ENCODE data around the gene ZNF280C.
"Not testable (repeated sequence)": the region's sequence is repeated elsewhere in the genome, so short reads cannot be mapped to it uniquely, and the experiment has no call there.

ZNF280C gene, protein sequence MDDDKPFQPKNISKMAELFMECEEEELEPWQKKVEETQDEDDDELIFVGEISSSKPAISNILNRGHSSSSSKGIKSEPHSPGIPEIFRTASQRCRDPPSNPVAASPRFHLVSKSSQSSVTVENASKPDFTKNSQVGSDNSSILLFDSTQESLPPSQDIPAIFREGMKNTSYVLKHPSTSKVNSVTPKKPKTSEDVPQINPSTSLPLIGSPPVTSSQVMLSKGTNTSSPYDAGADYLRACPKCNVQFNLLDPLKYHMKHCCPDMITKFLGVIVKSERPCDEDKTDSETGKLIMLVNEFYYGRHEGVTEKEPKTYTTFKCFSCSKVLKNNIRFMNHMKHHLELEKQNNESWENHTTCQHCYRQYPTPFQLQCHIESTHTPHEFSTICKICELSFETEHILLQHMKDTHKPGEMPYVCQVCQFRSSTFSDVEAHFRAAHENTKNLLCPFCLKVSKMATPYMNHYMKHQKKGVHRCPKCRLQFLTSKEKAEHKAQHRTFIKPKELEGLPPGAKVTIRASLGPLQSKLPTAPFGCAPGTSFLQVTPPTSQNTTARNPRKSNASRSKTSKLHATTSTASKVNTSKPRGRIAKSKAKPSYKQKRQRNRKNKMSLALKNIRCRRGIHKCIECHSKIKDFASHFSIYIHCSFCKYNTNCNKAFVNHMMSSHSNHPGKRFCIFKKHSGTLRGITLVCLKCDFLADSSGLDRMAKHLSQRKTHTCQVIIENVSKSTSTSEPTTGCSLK

DNA sequence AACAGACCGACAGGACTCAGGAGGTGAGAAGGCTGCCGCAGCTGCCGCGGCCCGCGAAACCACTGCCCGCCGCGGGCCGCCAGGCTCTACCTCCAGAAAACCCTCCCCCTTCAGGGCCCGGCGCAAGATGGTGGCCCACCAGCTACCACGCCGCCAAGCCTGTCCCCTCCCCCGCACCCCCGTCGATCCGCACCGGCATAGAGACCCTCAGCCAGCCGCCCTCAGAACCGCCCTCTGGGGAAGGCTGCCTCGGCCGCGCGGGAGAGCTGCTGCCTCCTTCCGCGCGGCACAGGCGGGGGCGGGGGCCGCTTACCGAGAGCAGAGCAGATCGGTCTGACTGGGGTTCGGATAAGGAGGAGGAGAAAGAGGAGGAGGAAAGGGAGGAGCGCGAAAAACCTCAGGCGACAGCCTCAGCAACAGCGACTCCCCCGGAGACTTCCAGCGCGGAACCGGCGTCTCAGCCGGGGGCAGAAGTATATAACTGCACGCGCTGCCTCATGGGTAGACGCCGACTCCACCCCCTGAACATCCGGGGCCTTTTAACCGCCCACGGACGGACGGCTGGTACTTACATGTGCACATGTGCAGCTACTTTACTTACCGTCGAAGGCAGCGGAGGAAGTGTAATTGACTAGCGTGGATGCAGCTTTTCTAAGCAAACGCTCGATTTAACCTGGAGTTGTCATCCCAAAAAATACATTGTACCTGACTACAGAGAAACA, at the start of gene ZNF280C:
ZNF280C (minus strand) TSS at position 451 of the 722 bp plus-strand sequence. CDS start 8,450 bp downstream, outside the sequence.
- peak; percentile 96 for DNase-seq

DNA sequence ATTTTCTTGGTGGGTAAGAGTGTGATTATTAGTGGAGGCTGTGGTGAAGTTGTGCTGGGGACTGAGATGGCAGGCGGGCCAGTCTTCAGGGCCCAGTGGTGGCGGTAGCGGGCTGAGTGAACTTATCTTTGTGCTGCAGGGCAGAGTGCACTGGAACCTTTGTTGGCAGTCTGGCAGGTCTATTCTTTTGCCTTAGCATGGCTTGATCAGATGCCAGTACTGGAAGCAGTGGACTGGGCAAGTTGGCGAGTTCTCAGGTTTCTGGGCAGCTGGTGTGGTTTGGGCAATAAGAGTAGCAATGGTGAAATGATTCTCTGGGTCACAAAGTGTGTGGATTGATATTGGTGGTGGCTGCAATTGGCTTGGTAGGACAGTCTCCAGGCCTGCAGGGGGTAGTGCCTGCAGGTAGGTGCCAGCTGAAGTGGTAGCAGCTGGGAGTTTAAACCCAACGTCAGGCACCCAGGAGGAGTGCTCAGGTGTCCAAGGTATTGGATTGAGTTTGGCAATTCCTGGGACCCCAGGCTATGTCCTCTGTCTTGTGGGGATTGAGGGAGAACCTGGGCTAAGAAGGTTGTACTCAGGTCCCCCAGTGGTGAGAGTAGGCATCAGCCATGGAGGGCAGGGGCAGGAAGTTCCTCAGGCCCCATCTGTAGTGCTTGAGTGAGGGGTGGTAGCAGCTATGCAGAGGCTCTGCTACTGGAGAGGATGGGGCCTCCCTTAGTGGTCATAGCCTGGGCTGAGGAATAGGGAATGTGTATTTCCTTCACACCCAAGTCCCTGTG, 36.1 kb upstream of the ZNF280C start:
- DNase-seq, result no peak

DNA sequence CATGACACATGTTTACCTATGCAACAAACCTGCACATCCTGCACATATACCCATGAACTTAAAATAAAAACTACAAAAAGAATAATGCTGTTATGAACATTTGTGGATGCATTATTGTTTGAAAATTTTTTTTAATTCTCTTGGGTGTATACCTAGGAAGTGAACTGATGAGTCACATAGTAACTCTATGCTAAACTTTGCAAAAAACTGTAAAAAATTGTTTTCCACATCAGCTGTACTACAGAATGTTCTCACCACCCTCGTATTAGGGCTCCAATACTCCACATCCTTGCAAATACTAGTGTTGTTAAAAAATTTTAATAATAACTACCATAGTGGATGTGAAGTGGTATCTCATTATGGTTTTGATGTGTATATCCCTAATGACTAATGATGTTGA, 33.3 kb upstream of the ZNF280C start:
- no peak for DNase-seq

DNA sequence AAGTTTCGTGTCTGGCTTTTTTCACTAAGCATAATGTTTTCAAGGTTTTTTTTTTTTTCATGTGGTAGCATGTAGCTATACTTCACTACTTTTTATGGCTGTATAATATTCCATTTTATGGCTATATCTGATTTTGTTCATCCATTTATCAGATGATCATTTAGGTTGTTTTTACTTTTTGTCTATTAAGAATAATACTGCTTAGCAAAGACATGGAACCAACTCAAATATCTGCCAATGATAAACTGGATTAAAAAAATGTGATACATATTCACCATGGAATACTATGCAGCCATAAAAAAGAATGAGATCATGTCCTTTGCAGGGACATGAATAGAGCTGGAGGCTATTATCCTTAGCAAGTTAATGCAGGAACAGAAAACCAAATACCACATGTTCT, 32.7 kb upstream of the ZNF280C start:
- no peak for DNase-seq

DNA sequence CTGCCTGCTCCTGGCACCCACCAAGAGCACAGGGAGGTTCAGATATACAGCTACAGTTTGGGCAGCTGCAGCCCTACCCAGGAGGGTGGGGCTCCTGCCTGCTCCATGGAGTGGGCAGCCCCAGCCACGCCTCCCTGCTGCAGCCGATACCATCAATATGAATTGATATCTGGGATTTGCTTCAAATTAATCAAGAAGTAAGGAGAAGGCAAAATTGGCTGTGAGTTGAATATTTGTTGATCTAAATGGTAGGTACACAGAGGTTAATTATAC, 31.2 kb upstream of the ZNF280C start:
- DNase-seq, result no peak

DNA sequence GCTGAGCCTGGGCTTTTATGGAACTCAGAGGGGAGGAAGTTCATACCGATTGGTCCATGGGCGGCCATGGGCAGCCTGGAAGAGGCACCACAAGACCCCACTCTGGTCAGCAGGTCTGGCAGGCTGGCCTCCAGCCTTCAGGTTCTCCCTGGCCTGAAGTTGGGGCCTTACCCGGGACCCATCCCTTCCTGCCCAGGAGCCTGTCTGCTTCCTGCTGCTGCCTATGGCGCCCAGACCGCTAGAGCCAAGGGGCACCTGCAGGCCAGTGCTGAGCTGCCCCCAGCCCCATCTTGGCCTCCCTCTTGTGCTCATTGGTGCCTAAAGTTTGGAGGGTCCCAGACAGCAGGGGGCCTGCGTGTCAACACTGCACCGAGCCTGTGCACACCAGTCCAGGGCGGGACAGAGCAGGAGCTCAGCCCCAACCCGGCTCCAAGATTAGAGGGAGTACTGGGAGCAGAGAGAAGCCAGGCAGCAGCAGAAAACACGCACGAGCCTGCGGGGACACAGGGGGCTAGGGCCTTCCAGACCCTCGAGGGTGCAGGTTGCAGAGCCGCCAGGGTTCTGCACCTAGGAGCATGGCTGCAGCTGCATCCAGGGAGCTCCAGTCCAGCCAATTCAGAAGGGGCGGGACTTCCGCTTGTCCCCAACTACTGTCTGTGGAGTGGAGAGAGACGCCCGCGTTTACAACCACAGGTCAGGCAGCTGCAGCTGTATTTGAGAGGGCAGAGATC, 30.7 kb upstream of the ZNF280C start:
- no peak for DNase-seq

DNA sequence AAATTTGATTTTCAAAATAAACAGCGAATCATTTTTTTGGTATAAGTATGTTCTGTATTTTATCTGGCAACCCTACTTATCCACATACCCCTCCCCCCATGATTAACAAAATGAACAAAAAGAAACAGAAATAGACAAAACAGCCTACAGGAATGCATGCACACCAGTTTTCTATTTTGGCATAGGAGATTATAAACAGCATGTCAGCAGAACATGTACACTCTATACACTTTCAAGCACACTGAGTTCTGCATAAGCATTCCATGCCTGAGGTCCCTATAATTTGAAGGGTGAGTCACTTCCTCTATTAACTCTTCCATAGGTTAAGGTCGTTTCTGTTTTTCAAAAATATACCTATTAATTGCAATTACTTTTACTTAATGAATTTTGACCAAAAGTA, 28.0 kb upstream of the ZNF280C start:
- DNase-seq, result peak; percentile 63

DNA sequence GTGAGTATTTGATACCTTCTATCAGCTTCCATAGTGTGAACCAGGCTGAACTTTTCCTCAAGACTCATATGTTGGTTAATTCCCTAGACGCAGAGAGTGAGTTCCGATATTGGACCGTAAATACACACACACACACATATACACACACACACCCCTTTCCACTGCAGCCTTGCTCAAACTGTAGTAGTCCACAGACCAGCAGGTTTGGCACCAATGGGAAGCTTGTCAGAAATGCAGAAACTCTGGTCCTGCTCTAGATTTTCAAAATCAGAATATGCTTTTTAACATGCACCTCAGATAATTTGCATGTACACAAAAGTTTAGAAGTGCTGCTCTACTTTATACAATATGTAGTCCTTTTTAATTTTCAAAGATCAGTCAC, 27.6 kb upstream of the ZNF280C start:
- no peak for DNase-seq

DNA sequence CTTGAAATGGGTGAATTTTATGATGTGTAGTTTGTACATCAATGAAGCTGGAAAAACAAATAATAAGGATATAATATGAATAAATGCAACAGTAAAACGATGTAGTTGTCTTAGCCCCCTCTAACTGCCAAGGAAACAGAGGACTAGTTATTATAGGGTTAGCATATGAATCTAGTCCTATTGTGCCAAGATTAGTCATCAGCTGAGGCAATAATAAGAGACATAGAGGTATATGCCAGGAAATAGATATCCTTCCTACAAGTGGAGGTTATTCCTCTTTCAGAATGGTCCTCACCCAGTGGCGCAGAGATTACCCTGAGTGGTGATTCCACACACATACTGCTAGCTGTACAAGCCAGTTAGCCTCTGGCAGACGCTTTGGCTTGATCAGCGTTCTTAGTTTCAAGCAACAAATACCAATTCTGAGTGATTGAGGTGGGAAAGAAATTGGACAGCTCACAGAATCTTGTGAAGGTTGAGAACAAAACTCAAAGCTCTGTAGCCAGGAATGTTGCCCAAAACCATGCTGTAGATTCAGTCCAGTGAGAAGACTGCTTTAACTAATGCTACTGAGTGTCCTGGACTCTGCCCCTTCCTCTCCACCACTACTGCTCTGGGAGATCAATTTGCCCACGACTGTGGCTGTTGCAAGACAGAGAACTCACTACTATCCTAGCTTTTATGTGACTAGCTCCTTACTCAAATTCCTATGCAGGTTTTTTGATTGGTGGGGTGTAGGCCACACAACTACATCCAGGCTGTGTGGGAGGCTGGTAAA, 27.0 kb upstream of the ZNF280C start:
- DNase-seq, result peak; percentile 14

DNA sequence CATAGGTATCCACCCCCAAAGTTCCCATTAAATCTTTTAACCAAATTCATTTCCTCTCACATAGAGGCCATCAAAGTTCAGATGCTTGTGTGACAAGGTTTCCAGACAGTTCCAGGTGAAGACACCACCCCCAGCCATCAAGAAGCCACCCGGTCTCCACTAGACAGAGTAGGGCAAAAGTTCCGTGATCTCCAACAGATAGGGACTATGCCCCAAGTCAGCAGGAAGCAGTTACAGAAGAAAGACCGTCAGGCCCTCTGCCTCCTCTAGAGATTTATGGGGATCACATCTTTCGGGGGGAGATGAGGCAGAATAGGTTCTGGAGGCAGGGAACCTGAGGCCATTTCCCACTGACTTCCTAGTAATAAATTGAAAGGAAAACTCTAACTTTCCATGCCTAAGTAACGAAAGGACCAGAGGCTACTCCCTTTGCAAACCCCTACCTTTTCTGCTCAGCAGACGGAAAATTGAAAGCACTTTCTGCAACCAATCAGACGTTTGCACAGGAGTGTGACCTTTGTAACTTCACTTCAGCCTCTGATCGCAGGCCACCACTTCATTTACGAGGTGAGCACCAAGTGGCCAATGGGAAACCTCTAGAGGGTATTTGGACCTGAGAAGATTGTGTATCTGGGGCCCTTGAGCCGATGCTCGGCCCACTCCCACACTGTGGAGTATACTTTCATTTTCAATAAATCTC, 18.5 kb upstream of the ZNF280C start:
- DNase-seq, result no peak

DNA sequence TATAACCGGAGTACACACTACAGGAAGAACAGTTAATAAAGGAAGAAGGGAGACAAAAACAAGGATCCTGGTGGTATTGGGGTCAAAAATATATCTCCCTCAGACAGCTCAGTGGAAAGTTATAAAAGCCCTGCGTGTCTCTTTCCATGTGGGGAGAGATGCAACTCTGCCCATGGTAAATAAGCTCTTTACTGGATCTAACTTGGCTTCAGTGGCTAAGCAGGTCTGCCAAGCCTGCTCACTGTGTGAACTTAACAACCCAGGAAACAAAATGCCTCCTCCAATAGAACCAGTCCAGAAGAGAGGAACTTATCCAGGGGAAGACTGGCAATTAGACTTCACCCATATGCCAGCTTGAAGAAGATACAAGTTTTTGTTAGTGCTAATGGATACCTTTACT, 17.0 kb upstream of the ZNF280C start:
- no peak for DNase-seq

DNA sequence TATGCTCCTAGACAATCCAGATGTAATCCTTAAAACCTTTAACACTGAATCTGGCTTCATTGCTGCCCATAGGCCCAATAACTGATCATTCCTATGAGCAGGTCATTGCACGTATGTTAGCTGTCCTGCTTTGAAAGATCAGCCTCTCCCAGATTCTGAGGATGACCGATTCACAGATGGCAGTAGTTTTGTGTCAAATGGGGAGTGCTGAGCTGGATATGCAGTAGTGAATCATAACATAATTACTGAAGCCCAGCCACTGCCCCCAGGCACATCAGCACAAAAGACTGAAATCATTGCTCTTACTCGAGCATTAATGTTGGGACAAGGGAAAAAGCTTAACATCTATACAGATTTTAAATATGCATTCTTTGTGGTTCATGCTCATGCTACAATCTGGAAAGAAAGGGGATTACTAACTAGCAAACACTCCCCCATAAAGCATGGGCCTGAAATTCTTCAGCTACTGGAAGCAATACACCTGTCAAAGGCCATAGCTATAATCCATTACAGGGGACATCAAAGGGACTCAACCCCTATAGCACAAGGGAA, 16.4 kb upstream of the ZNF280C start:
- DNase-seq, result no peak

DNA sequence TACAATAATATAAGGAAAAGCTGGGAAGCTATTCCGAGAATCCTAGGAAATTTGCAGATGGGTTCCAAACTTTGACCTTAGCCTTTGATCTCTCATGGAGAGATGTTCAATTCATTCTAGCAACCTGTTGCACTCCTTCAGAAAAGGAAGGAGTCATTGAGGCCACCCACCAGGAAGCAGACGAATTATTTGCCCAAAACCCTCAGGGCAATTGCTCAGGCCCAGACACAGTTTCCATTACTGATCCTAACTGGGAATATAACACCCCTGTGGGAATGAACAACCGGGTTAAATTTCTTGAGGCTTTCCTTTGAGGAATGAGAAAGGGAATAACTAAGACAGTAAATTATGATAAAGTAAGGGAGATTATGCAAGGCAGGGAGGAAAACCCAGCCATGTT, 13.5 kb upstream of the ZNF280C start:
- no peak for DNase-seq

DNA sequence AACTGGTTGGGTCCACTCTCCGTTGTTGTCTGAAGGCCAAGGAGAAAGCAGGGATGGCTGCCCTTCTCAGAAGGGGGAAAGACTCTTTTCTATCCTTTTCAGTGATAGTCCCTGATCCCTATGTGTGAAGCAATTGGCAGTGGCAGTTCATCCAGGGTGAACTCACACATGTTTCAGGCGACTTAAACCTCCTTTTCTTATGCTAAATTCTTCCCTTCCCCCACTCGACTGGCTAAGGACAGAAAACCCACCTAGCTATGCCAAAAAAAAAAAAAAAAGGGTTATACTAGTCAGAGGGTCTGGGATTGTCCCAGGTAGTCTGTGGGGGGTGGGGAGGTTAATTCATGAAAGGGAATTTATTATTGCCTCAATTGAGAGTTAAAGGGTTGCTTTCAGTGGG, 12.2 kb upstream of the ZNF280C start:
- DNase-seq, result no peak

DNA sequence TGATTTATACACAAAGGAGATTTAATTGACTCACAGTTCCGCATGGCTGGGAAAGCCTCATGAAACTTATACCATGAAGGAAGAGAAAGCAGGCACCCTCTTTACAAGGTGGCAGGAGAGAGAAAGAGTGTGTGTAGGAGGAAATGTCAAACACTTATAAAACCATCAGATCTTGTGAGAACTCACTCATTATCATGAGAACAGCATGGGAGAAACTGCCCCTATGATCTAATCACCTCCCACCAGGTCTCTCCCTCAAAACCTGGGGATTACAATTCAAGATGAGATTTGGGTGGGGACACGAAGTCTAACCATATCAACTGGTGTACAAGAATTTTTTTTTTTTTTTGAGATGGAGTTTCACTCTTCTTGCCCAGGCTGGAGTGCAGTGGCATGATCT, 3.6 kb upstream of the ZNF280C start:
- not testable (repeated sequence) for DNase-seq

DNA sequence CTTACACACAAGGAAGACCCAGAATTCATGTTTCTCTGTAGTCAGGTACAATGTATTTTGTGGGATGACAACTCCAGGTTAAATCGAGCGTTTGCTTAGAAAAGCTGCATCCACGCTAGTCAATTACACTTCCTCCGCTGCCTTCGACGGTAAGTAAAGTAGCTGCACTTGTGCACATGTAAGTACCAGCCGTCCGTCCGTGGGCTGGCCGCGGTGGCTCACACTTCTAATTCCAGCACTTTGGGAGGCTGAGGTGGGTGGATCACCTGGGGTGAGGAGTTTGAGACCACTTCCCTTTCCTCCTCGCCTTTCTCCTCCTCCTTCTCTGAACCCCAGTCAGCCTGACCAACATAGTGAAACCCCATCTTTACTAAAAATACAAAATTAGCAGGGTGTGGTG, 692 bp upstream of the ZNF280C start:
- DNase-seq, result not testable (repeated sequence)

DNA sequence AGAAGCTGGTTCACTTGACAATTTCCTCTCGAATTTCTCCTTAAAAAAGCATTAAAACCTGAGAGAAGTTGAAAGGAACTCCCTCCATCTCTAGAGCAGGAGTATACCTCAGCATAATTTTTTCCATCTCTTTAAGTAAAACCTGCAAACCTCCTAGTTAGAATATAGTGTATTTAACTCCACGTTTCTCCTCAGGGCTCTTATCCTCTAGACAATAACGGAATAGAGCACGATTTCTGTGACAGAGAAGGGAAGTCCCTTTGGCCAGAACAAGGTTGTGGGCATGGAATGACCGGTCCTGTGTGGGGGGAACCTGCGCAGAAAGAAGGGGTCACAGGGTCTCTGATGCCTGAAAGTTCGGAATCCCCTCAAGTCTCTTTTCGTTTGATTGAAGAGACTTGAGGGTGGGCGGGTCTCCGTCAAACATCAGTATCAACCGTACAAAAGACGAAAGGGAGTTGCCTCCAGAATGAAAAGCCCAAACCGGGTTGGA, 697 bp downstream of the ZNF280C start:
- DNase-seq, result peak; percentile 5

DNA sequence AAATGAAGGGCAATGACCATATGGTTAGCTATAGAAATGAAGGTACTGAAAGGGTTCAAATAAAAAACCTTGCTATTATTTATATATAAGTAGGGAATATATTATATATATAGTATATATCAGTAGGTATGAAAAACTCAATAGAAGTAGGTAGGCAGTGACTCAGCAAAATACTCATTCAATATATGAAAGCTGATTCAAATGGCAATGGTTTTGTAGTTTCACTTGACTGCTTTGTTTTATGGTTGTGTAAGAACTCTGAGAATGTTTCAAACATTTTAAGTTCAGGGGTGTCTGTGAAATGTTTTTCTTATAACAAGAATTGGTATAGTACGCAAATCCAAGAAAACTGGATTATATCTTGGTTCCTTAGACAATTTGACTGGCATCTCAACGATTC, 4.1 kb downstream of the ZNF280C start:
- no peak for DNase-seq

DNA sequence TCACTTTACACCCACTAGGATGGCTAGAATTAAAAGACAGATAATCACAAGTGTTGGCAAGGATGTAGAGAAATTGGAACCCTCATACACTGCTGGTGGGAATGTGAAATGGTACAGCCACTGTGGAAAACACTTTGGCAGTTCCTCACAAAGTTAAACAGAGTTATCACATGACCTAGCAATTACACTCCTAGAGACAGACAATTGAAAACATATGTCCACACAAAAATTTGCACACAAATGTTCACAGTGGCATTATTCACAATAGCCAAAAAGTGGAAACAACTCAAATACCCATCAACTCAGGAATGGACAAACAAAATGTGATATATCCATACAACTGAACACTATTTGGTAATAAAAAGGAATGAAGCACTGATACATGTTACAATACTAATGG, 5.7 kb downstream of the ZNF280C start:
- no peak for DNase-seq

DNA sequence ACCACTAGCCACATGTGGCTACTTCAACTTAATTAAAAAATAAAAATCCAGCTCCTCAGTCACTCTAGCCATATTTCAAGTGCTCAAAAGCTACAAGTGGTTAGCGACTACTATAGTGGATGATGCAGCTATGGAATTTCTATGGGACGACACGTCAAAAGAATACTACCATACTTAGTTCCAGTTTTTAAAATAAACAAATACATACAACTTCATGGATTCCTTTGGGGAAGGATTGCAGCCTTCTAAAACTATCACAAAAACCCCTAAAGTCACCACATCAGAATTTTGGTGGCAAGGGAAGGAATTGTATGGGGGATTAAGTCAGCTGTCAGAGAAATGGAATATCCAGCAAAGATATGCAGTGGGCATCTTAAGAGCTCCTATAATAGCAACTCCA, 6.5 kb downstream of the ZNF280C start:
- DNase-seq, result no peak

Measured in RPMI8226 (cell line).